Measurements from ENCODE around the gene CAPN10. TPM values are rescaled to one million over a fixed set of nuclear protein-coding genes. Genes with fewer than 3 reads are reported as not detected.

Gene CAPN10
- total RNA-seq, 1 donor from 2014 or later: 67.2 TPM

DNA sequence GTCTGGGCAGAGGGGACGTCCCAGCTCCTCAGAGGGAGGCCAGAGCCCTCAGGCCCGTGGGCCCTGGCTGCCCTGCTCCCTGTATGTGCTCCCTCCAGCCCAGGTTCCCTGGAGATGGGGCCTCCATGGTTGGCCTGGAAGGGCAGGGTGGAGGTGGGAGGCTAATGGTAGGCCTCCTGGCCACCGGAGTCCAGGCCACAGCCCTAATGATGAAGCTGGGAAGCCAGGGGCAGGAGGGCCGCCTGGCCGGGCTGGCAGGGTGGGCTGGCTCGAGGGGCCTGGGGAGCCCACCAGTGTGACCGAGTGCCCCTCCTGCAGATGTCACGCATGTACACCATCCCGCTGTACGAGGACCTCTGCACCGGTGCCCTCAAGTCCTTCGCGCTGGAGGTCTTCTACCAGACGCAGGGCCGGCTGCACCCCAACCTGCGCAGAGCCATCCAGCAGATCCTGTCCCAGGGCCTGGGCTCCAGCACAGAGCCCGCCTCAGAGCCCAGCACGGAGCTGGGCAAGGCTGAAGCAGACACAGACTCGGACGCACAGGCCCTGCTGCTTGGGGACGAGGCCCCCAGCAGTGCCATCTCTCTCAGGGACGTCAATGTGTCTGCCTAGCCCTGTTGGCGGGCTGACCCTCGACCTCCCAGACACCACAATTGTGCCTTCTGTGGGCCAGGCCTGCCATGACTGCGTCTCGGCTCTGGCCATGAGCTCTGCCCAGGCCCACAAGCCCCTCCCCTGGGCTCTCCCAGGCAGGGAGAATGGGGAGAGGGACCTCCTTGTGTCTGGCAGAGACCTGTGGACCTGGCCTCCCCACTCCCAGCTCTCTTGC is 9.0 kb upstream of the CAPN10 start:
- peaks cover 7% of the 10 kb centered on the region for H3K36me3 Mint-ChIP-seq (ENCODE audit: insufficient read depth)
- no peak overlapping the region for H3K4me3 Mint-ChIP-seq (ENCODE audit: low read depth)
- TF ChIP-seq, protein P1, sequence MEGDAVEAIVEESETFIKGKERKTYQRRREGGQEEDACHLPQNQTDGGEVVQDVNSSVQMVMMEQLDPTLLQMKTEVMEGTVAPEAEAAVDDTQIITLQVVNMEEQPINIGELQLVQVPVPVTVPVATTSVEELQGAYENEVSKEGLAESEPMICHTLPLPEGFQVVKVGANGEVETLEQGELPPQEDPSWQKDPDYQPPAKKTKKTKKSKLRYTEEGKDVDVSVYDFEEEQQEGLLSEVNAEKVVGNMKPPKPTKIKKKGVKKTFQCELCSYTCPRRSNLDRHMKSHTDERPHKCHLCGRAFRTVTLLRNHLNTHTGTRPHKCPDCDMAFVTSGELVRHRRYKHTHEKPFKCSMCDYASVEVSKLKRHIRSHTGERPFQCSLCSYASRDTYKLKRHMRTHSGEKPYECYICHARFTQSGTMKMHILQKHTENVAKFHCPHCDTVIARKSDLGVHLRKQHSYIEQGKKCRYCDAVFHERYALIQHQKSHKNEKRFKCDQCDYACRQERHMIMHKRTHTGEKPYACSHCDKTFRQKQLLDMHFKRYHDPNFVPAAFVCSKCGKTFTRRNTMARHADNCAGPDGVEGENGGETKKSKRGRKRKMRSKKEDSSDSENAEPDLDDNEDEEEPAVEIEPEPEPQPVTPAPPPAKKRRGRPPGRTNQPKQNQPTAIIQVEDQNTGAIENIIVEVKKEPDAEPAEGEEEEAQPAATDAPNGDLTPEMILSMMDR (IDR thresholded peaks at IDR 0.05; ENCODE audit: unreplicated experiment): no peak
- no peaks in the 10 kb centered on the region for H3K9me3 Mint-ChIP-seq (ENCODE audit: low read depth)
- peaks cover 3% of the 10 kb centered on the region for H3K4me1 Mint-ChIP-seq (ENCODE audit: low read depth)
- DNase-seq (ENCODE audit: low spot score, unreplicated experiment): no peak
- no peak overlapping the region for H3K27ac Mint-ChIP-seq
- no peaks in the 10 kb centered on the region for H3K27me3 Mint-ChIP-seq

DNA sequence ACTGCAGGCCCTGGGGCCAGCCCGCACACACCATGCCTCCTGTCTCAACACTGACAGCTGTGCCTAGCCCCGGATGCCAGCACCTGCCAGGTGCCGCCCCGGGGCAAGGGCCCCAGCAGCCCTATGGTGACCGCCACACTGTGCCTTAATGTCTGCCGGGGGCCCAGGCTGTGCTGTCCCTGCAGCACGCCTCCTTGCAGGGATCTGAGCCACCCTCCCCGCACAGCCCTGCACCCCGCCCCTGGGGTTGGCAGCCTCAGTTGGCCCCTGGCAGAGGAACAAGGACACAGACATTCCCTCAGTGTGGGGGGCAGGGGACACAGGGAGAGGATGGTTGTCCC is 8.5 kb upstream of the CAPN10 start:
- H3K4me1 Mint-ChIP-seq (ENCODE audit: low read depth): peaks cover 3% of the 10 kb centered on the region
- TF ChIP-seq, protein P1 (IDR thresholded peaks at IDR 0.05; ENCODE audit: unreplicated experiment): no peak
- DNase-seq (ENCODE audit: low spot score, unreplicated experiment): no peak
- H3K4me3 Mint-ChIP-seq (ENCODE audit: low read depth): no peak overlapping the region
- no peak overlapping the region for H3K27ac Mint-ChIP-seq
- H3K27me3 Mint-ChIP-seq: no peaks in the 10 kb centered on the region
- H3K9me3 Mint-ChIP-seq (ENCODE audit: low read depth): no peaks in the 10 kb centered on the region
- peaks cover 7% of the 10 kb centered on the region for H3K36me3 Mint-ChIP-seq (ENCODE audit: insufficient read depth)

DNA sequence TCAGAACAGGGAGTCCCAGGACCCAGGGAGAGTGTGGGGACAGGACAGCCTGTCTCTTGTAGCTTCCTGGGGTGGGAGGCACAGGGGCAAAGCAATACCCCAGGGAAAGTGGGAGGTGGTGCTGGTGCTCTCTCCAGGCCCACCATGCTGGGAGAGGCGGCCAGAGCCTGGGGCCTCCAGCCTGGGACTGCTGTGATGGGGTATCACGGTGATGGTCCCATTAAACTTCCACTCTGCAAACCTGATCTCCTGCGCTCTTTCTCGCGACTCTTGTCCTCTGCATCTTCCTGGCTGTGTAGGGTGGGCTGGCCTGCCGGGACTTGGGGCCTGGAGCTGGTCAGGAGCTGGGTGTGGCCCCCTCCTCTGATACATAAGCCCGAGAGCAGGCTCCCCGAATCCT is 8.0 kb upstream of the CAPN10 start:
- Mint-ChIP-seq H3K4me3 (ENCODE audit: low read depth) (no peak overlapping the region), H3K4me1 (ENCODE audit: low read depth) (peaks cover 3% of the 10 kb centered on the region), H3K27ac (no peak overlapping the region), H3K27me3 (no peaks in the 10 kb centered on the region), H3K36me3 (ENCODE audit: insufficient read depth) (peaks cover 7% of the 10 kb centered on the region), H3K9me3 (ENCODE audit: low read depth) (no peaks in the 10 kb centered on the region)
- DNase-seq (ENCODE audit: low spot score, unreplicated experiment): no peak
- TF ChIP-seq, protein P1 (IDR thresholded peaks at IDR 0.05; ENCODE audit: unreplicated experiment): no peak

DNA sequence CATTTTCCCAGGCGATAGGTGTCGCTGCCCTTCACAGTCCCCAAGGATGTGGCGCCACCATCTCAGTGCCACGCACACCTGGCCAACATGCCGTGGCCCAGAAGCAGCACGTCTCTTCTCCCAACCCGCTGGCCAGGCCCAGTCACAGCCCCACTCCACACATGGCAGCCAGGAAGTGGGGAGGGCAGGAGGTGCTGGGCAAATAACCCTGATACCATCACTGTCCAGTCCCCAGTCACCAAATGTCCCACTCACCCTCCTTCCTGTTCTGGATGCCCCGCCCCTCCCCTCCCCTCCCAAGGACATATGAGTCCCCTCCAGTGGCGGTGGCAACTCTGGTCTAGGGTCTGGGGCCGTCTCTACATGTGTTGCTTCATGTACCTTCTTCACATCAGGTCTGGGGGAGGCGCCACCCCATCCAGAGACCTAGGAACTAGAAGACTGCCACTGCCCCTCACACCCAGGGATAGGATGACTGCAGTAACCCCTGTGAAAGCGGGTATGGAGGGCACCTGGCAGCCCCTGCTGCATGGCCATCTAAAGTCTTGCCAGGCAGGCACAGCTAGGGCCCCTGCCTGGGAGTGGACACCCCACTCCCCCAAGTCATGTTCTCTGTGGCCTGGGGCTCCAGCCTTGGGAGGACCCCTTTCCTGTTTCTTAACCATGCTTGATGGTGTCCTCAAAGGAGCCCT is 7.3 kb upstream of the CAPN10 start:
- H3K27ac Mint-ChIP-seq: no peak overlapping the region
- TF ChIP-seq, protein P1 (IDR thresholded peaks at IDR 0.05; ENCODE audit: unreplicated experiment): no peak
- no peak overlapping the region for H3K4me3 Mint-ChIP-seq (ENCODE audit: low read depth)
- no peaks in the 10 kb centered on the region for H3K9me3 Mint-ChIP-seq (ENCODE audit: low read depth)
- DNase-seq (ENCODE audit: low spot score, unreplicated experiment): no peak
- peaks cover 7% of the 10 kb centered on the region for H3K36me3 Mint-ChIP-seq (ENCODE audit: insufficient read depth)
- peaks cover 3% of the 10 kb centered on the region for H3K4me1 Mint-ChIP-seq (ENCODE audit: low read depth)
- H3K27me3 Mint-ChIP-seq: no peaks in the 10 kb centered on the region

DNA sequence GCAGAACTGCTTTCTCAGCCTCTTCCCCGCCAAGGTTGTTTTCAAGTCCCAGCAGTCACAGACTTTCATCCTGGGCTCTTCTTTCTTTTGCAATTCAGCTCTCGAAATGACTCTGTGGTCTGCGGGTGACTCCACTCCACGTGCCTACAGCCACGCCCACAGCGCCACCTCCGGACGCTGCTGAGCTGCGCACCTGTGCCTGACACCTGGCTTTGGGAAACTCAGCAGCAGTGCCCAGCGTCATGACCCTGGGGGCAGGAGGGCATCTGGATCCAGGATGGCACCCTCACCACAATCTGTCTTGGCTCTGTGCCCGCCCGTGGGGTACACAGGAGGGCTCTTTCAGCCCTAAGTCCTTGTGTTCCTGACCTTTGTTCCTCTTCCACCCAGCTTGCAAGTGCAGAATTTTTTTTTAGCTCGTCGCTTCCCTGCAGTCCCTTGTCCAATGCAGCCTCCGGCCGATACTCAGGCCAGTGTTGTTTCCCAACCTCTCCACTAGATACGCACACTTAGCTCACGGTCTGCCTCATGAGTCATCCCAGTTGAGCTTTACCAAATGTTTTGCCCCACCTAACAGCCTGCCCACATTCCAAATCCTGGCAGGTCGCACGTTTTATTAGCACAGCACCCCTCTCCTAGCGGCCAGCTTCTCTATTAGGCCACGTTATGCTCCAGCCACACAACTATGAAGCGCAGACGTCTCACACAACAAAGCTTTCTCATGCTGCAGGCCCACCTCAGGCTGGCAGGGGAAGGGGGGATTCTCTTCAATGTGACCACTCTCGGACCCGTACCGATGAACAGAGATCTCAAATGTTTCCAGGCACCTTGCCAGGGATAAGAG is 6.5 kb upstream of the CAPN10 start:
- Mint-ChIP-seq H3K27me3 (no peaks in the 10 kb centered on the region), H3K27ac (peak overlapping the region; percentile 38), H3K36me3 (ENCODE audit: insufficient read depth) (peaks cover 7% of the 10 kb centered on the region), H3K4me1 (ENCODE audit: low read depth) (peaks cover 6% of the 10 kb centered on the region), H3K4me3 (ENCODE audit: low read depth) (no peak overlapping the region), H3K9me3 (ENCODE audit: low read depth) (no peaks in the 10 kb centered on the region)
- TF ChIP-seq, protein P1 (IDR thresholded peaks at IDR 0.05; ENCODE audit: unreplicated experiment): peak; percentile 46
- DNase-seq (ENCODE audit: low spot score, unreplicated experiment): no peak
